Mucosa of rectum (tissue), 2 donors: ENCODE results near the gene LMOD1.
A peak's percentile ranks its signal among the peaks of the same experiment; 100 is the strongest.

Source experiments
- H3K27ac ChIP-seq, 2 donors: one replicate each; pipeline ENCODE4 v1.7.0; 2013; ENCODE audit warnings: inconsistent platforms in 2 of 2, low read depth in 2 of 2, low read length in 2 of 2
- H3K27me3 ChIP-seq, 2 donors: one replicate each; pipeline ENCODE4 v1.7.0; 2013; ENCODE audit warnings: low read length in 2 of 2; ENCODE audit not compliant: control insufficient read depth in 2 of 2, insufficient read depth in 2 of 2
- H3K36me3 ChIP-seq, 2 donors: one replicate each; pipeline ENCODE4 v1.7.0; 2013; ENCODE audit warnings: low read length in 2 of 2; ENCODE audit not compliant: control insufficient read depth in 2 of 2, insufficient read depth in 2 of 2
- H3K4me1 ChIP-seq, 2 donors: one replicate each; pipeline ENCODE4 v1.7.0; 2013; ENCODE audit warnings: low read length in 2 of 2, mild to moderate bottlenecking in 1 of 2; ENCODE audit not compliant: control insufficient read depth in 2 of 2, insufficient read depth in 2 of 2
- H3K4me3 ChIP-seq, 2 donors: one replicate each; pipeline ENCODE4 v1.7.0; 2013; ENCODE audit warnings: low read length in 2 of 2
- H3K9ac ChIP-seq, 2 donors: one replicate each; pipeline ENCODE4 v1.7.0; 2013; ENCODE audit warnings: low read length in 2 of 2, low read depth in 1 of 2, mild to moderate bottlenecking in 1 of 2
- H3K9me3 ChIP-seq, 2 donors: one replicate each; pipeline ENCODE4 v1.7.0; 2013; ENCODE audit warnings: low read length in 2 of 2; ENCODE audit not compliant: control insufficient read depth in 2 of 2
- donor health status: healthy.
- donor health status: Normal muscosa, but diverticular disease.

The LMOD1 gene

DNA sequence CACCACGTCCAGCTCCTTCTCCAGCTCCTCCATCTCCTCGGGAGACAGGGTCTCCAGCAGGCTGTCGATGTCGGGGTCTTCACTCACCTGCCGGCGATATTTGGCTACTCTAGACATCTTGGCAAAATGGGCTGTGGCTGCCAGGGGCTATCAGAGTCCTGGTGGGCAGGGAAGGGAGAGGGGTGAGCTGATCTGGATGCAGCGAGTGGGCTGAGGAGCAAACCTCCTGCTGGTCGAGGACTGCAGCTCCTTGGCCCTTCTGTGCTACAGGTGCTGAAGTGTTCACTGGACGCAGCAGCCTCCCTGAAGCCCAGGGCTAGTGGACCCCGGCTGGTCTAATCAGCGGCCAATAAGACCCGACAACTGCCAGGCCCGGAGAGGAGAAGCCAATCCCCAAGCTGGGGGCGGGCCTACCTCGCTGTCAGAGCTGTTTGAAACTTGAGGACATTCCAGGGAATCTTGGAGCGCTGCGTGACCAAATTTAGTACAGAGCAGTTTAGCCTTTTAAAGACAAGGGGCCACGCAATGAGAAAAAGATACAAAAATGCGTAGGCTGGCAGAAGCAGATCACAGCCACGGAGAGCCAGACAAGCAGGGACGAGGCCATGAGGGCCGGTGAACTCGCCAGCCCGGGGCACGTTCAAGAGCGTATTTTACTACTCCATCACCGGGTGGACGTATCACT is at the start of gene LMOD1:
TSS of gene LMOD1 (minus strand) at position 325 of the 685 bp plus-strand sequence. CDS start at position 117, 208 bp downstream.
- Histone ChIP-seq H3K27ac (peak within 1 kb of the TSS; percentile 81 to 82), H3K9ac (peak within 1 kb of the TSS; percentile 74 to 76), H3K27me3 (peaks cover 15 to 30% of the 10 kb centered on the region in 2 donors), H3K9me3 (no peaks in the 10 kb centered on the region), H3K36me3 (no peaks in the 10 kb centered on the region), H3K4me3 (peak within 1 kb of the TSS; percentile 62 to 78), H3K4me1 (peaks cover 0 to 3% of the 10 kb centered on the region in 2 donors)

DNA sequence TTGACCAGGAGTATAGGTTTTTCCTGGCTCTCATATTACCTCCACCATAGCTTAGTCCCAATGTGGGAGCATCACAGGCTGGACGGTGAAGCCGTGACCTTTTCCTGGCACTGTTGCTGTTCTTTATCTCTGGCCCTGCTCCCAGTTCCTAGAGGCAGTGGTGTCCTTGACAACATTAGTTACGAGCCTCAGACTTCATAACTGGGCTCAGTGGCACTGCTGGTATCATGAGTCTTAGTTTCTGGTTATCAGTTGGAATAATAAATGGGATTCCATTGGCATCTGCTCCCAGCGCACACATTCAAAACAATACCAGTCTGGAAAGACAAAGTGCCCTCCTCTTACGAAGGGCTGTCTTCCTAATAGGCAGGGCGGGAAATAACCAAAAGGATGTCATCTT is 44.1 kb upstream of the LMOD1 start:
- Histone ChIP-seq H3K9ac (no peak overlapping the region), H3K4me1 (no peaks in the 10 kb centered on the region), H3K27ac (no peak overlapping the region), H3K27me3 (no peaks in the 10 kb centered on the region), H3K9me3 (no peaks in the 10 kb centered on the region), H3K36me3 (peaks cover 55 to 60% of the 10 kb centered on the region in 2 donors), H3K4me3 (no peak overlapping the region)

DNA sequence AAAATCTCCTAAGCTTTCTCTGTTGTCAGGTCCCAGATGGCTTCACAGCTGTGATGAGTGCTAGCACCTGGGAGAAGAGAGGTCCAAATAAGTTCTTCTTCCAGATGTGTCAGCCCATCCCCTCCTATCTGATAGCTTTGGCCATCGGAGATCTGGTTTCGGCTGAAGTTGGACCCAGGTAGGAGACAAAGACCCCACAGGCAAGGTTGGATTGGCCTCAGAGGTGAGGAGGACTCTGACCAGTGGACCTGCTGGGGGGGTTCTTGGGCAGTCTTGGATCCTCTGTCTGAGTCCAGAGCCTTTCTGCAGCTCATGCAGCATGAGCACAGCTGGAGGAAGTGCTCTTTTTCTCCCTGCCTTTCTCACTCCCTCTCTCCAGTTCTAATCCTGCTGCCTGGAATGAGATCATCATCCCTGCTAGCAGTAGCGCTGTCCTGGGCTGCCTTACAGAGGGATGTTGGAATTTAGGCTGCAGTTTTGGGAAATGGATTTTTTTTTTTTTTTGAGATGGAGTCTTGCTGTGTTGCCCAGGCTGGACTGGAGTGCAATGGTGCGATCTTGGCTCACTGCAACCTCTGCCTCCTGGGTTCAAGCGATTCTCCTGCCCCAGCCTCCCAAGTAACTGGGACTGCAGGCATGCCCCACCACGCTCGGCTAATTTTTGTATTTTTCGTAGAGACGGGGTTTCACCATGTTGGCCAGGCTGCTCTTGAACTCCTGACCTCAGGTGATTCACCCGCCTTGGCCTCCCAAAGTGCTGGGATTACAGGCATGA is 43.2 kb upstream of the LMOD1 start:
- no peak overlapping the region for H3K27ac ChIP-seq
- H3K9me3 ChIP-seq, result no peaks in the 10 kb centered on the region
- no peaks in the 10 kb centered on the region for H3K27me3 ChIP-seq
- no peak overlapping the region for H3K9ac ChIP-seq
- peaks cover 50 to 52% of the 10 kb centered on the region in 2 donors for H3K36me3 ChIP-seq
- H3K4me3 ChIP-seq, result no peak overlapping the region
- H3K4me1 ChIP-seq, result no peaks in the 10 kb centered on the region

DNA sequence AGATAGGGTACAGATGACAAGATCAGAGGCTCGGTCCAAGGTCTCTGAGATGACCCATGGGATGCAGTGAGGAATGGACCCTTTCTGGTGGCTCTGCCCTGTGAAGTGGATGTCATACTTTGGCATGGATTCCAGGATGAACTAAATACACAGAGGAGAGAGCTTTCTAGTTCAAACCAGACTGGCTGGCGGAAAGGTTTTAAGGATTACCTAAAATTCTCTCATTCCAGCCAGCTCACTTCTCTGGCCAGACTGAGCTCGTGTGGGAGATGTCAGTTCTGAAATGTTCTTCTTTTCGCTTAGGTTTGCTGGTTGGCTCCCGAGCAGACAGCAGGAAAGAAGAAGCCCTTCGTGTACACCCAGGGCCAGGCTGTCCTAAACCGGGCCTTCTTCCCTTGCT is 42.3 kb upstream of the LMOD1 start:
- no peak overlapping the region for H3K4me3 ChIP-seq
- no peaks in the 10 kb centered on the region for H3K27me3 ChIP-seq
- H3K36me3 ChIP-seq, result peaks cover 42 to 44% of the 10 kb centered on the region in 2 donors
- H3K27ac ChIP-seq, result no peak overlapping the region
- no peak overlapping the region for H3K9ac ChIP-seq
- peaks cover 6 to 7% of the 10 kb centered on the region in 2 donors for H3K4me1 ChIP-seq
- H3K9me3 ChIP-seq, result no peaks in the 10 kb centered on the region

DNA sequence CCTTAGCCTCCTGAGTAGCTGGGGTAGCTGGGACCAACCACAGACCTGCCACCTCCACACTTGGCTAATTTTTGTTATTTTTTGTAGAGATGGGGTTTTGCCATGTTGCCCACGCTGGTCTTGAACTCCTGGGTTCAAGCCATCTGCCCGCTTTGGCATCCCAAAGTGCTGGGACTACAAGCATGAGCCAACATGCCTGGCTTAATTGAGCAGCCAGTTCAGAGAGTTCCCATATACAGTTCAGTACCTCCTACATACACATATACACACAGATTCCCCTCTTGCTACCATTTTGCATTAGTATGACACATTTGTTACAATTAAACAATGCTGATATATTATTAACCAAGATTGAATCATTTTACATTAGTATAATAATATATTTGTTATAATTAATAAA is 39.0 kb upstream of the LMOD1 start:
- H3K27me3 ChIP-seq, result no peaks in the 10 kb centered on the region
- no peaks in the 10 kb centered on the region for H3K9me3 ChIP-seq
- no peak overlapping the region for H3K4me3 ChIP-seq
- H3K36me3 ChIP-seq, result peaks cover 16 to 20% of the 10 kb centered on the region in 2 donors
- H3K27ac ChIP-seq, result no peak overlapping the region
- no peak overlapping the region for H3K9ac ChIP-seq
- peaks cover 12 to 19% of the 10 kb centered on the region in 2 donors for H3K4me1 ChIP-seq

DNA sequence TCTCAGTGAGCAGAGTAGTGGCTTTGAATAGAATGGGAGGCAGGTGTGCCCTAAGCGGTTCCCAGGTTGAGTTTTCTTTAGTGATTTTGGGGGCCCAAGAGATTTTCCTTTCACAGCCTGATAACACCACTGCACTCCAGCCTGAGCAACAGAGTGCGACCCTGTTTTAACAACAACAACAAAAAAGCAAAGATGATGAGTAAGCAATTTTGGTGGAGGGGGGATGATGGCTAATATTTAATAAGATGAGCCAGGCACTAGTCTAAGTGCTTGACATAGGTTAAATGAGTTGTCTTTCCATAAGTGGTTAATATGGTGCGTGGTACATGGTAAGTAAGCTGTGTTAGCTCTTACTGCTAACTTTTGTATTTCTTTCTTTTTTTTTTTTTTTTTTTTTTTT is 38.1 kb upstream of the LMOD1 start:
- H3K27me3 ChIP-seq, result no peaks in the 10 kb centered on the region
- H3K4me1 ChIP-seq, result peaks cover 12 to 19% of the 10 kb centered on the region in 2 donors
- H3K27ac ChIP-seq, result no peak overlapping the region
- H3K9ac ChIP-seq, result peak overlapping the region in 1 of 2 donors; percentile 20
- H3K9me3 ChIP-seq, result no peaks in the 10 kb centered on the region
- H3K36me3 ChIP-seq, result peaks cover 8 to 11% of the 10 kb centered on the region in 2 donors
- H3K4me3 ChIP-seq, result peak overlapping the region in 1 of 2 donors; percentile 91

DNA sequence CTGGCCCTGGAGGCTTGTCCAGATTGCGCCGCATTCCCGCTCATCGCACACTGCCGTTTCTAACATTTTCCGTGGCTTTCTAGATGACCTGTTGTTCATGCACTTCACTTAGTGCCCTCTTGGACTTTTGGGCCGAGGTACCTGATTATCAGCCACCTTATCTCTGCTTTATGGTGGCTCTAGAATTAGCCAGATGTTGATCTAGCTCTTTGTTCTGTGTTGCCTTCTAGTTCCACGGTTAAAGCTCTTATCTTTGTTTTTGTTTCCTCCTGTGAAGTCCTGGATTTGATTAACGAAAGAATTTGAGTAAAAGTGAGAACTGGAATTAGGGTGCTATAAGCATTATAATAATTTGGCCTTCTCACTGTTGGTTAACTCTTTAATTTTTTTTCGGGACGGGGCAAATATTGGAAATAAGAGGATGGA is 37.0 kb upstream of the LMOD1 start:
- Histone ChIP-seq H3K4me1 (peaks cover 12 to 19% of the 10 kb centered on the region in 2 donors), H3K9ac (peak overlapping the region; percentile 73 to 84), H3K27ac (peak overlapping the region; percentile 87 to 94)

DNA sequence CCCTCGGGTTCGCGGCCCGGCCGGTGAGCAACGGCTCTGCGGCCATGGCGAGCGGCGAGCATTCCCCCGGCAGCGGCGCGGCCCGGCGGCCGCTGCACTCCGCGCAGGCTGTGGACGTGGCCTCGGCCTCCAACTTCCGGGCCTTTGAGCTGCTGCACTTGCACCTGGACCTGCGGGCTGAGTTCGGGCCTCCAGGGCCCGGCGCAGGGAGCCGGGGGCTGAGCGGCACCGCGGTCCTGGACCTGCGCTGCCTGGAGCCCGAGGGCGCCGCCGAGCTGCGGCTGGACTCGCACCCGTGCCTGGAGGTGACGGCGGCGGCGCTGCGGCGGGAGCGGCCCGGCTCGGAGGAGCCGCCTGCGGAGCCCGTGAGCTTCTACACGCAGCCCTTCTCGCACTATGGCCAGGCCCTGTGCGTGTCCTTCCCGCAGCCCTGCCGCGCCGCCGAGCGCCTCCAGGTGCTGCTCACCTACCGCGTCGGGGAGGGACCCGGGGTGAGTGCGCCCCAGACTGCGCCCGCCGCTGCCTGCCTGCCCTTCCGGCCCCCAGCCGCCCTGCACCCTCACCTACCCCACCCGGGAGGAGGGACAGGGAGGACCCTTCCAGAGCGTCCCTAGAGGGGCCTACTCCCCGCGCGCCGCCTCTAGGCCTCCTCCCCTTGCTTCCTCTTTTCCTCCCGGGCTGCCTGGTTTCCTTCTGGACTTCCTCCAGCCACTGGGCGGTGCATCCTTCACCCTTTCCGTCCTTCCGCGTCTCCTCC is 36.5 kb upstream of the LMOD1 start, which contains the start of gene RNPEP:
TSS of gene RNPEP (plus strand) at position 26 of the 757 bp plus-strand sequence. CDS start at position 45, 19 bp downstream.
- Histone ChIP-seq H3K9me3 (no peaks in the 10 kb centered on the region), H3K4me3 (peak within 1 kb of the TSS; percentile 85 to 91), H3K9ac (peak within 1 kb of the TSS; percentile 73 to 84), H3K27ac (peak within 1 kb of the TSS; percentile 87 to 94), H3K27me3 (no peaks in the 10 kb centered on the region), H3K36me3 (no peaks in the 10 kb centered on the region), H3K4me1 (peaks cover 12 to 19% of the 10 kb centered on the region in 2 donors)

More for the DNA sequence above, 37.0 kb upstream of the LMOD1 start:
- no peaks in the 10 kb centered on the region for H3K27me3 ChIP-seq
- H3K4me3 ChIP-seq, result peak overlapping the region; percentile 85 to 91
- no peaks in the 10 kb centered on the region for H3K9me3 ChIP-seq
- H3K36me3 ChIP-seq, result peaks cover 0 to 1% of the 10 kb centered on the region in 2 donors

DNA sequence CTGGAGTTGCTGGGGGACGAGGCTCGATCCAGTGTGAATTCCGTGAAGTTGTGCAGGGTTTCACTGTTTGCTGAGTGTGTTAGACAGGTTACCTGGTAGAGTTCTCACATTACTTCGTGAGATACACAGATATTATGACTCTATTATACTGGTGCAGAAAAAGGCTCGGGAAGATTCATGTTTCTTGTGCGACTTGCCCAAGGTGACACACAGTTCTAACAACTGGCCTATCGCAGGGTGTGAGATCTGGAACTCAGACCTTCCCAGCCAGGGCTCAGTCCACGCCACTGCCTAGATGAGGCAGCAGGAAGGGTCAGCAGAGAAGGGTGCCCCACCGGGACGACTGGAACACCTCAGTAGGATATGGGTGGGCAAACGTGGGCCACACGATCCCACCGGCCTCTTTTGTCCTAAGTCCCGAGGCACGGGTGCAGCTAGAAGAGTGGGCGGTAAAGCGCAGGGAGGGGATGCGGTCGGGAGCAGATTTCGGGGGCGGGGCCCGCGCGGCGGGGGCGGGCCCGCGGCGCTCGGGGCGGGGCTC is 35.8 kb upstream of the LMOD1 start:
- Histone ChIP-seq H3K36me3 (no peaks in the 10 kb centered on the region), H3K4me1 (peaks cover 12 to 19% of the 10 kb centered on the region in 2 donors), H3K4me3 (peak overlapping the region; percentile 76 to 85), H3K27ac (peak overlapping the region; percentile 87 to 94), H3K9me3 (no peaks in the 10 kb centered on the region), H3K9ac (peak overlapping the region; percentile 44 to 73), H3K27me3 (no peaks in the 10 kb centered on the region)
